Subcutaneous abdominal adipose tissue (tissue), 5 donors: Measurements from ENCODE around the gene NOB1.

Experiments
- H3K27ac ChIP-seq: one replicate; pipeline ENCODE4 v1.7.0; 2013; ENCODE audit warnings: low read depth, mild to moderate bottlenecking, inconsistent platforms, low read length, moderate library complexity
- H3K27me3 ChIP-seq, 5 donors: one replicate each; pipeline ENCODE4 v1.7.0; 2013; ENCODE audit warnings: low read length in 5 of 5, inconsistent platforms in 1 of 5; ENCODE audit not compliant: control insufficient read depth in 5 of 5, insufficient read depth in 4 of 5
- H3K36me3 ChIP-seq, 5 donors: one replicate each; pipeline ENCODE4 v1.7.0; 2013; ENCODE audit warnings: low read length in 5 of 5; ENCODE audit not compliant: control insufficient read depth in 5 of 5, insufficient read depth in 5 of 5
- H3K4me1 ChIP-seq, 5 donors: one replicate each; pipeline ENCODE4 v1.7.0; 2013; ENCODE audit warnings: low read length in 5 of 5, mild to moderate bottlenecking in 3 of 5, moderate library complexity in 1 of 5; ENCODE audit not compliant: control insufficient read depth in 5 of 5, insufficient read depth in 5 of 5
- H3K4me3 ChIP-seq, 5 donors: one replicate each; pipeline ENCODE4 v1.7.0; 2013; ENCODE audit warnings: low read length in 5 of 5, low read depth in 1 of 5
- H3K9ac ChIP-seq, 5 donors: one replicate each; pipeline ENCODE4 v1.7.0; 2013; ENCODE audit warnings: low read length in 5 of 5, mild to moderate bottlenecking in 4 of 5, moderate library complexity in 3 of 5
- H3K9me3 ChIP-seq, 5 donors: one replicate each; pipeline ENCODE4 v1.7.0; 2013; ENCODE audit warnings: low read length in 5 of 5; ENCODE audit not compliant: control insufficient read depth in 5 of 5
- donor health status: healthy.
- donor health status: healthy.
- donor health status: healthy.
- donor health status: healthy.
- donor health status: healthy.

NOB1 gene

GRCh38 chr16:69724981-69725479 lies 29.7 kb downstream of the NOB1 start:
- Histone ChIP-seq H3K4me1 (peaks cover 5 to 39% (median 36%) of the 10 kb centered on the region in 5 donors), H3K27me3 (no peaks in the 10 kb centered on the region), H3K27ac (peak overlapping the region; percentile 96), H3K9me3 (no peaks in the 10 kb centered on the region), H3K36me3 (peaks cover 0 to 5% (median 0%) of the 10 kb centered on the region in 5 donors), H3K9ac (peak overlapping the region in 3 of 5 donors; percentile 22 to 52 (median 44)), H3K4me3 (peak overlapping the region in 4 of 5 donors; percentile 73 to 82 (median 78))

- Histone ChIP-seq H3K27ac (peak overlapping the region; percentile 96), H3K4me1 (peaks cover 5 to 39% (median 36%) of the 10 kb centered on the region in 5 donors), H3K36me3 (peaks cover 0 to 7% (median 0%) of the 10 kb centered on the region in 5 donors), H3K9ac (peak overlapping the region in 2 of 5 donors; percentile 22 to 44), H3K9me3 (no peaks in the 10 kb centered on the region), H3K4me3 (peak overlapping the region in 2 of 5 donors; percentile 75 to 82), H3K27me3 (no peaks in the 10 kb centered on the region)
These were observed 30.3 kb downstream of the NOB1 start for GRCh38 chr16:69724414-69724873.

GRCh38 chr16:69721441-69721957 lies 33.2 kb downstream of the NOB1 start:
- Histone ChIP-seq H3K27ac (no peak overlapping the region), H3K9me3 (no peaks in the 10 kb centered on the region), H3K36me3 (peaks cover 3 to 28% (median 19%) of the 10 kb centered on the region in 5 donors), H3K27me3 (no peaks in the 10 kb centered on the region), H3K4me3 (no peak overlapping the region), H3K9ac (no peak overlapping the region), H3K4me1 (peaks cover 2 to 24% (median 22%) of the 10 kb centered on the region in 5 donors)

GRCh38 chr16:69720822-69721430 lies 33.8 kb downstream of the NOB1 start:
- Histone ChIP-seq H3K9ac (no peak overlapping the region), H3K36me3 (peaks cover 3 to 28% (median 20%) of the 10 kb centered on the region in 5 donors), H3K4me3 (no peak overlapping the region), H3K9me3 (no peaks in the 10 kb centered on the region), H3K27ac (no peak overlapping the region), H3K4me1 (peaks cover 2 to 18% (median 17%) of the 10 kb centered on the region in 5 donors), H3K27me3 (no peaks in the 10 kb centered on the region)

GRCh38 chr16:69718111-69718764 lies 36.5 kb downstream of the NOB1 start:
- no peak overlapping the region for H3K4me3 ChIP-seq
- H3K27me3 ChIP-seq: no peaks in the 10 kb centered on the region
- no peak overlapping the region for H3K9ac ChIP-seq
- H3K4me1 ChIP-seq: peaks cover 0 to 12% (median 0%) of the 10 kb centered on the region in 5 donors
- no peak overlapping the region for H3K27ac ChIP-seq
- no peaks in the 10 kb centered on the region for H3K9me3 ChIP-seq
- H3K36me3 ChIP-seq: peaks cover 3 to 45% (median 28%) of the 10 kb centered on the region in 5 donors

GRCh38 chr16:69717066-69717465 lies 37.7 kb downstream of the NOB1 start:
- H3K27me3 ChIP-seq: no peaks in the 10 kb centered on the region
- no peak overlapping the region for H3K9ac ChIP-seq
- peaks cover 3 to 57% (median 34%) of the 10 kb centered on the region in 5 donors for H3K36me3 ChIP-seq
- no peak overlapping the region for H3K4me3 ChIP-seq
- no peaks in the 10 kb centered on the region for H3K9me3 ChIP-seq
- H3K27ac ChIP-seq: no peak overlapping the region
- peaks cover 0 to 16% (median 0%) of the 10 kb centered on the region in 5 donors for H3K4me1 ChIP-seq

- Histone ChIP-seq H3K9ac (no peak overlapping the region), H3K9me3 (no peaks in the 10 kb centered on the region), H3K4me1 (peaks cover 0 to 17% (median 4%) of the 10 kb centered on the region in 5 donors), H3K27me3 (no peaks in the 10 kb centered on the region), H3K36me3 (peaks cover 3 to 58% (median 43%) of the 10 kb centered on the region in 5 donors), H3K27ac (no peak overlapping the region), H3K4me3 (no peak overlapping the region)
These were observed 41.7 kb downstream of the NOB1 start for GRCh38 chr16:69712914-69713581.

GRCh38 chr16:69712277-69712676 lies 42.4 kb downstream of the NOB1 start:
- Histone ChIP-seq H3K36me3 (peaks cover 3 to 50% (median 38%) of the 10 kb centered on the region in 5 donors), H3K4me1 (peaks cover 0 to 17% (median 4%) of the 10 kb centered on the region in 5 donors), H3K27me3 (no peaks in the 10 kb centered on the region), H3K4me3 (no peak overlapping the region), H3K27ac (peak overlapping the region; percentile 46), H3K9ac (no peak overlapping the region), H3K9me3 (no peaks in the 10 kb centered on the region)

- Histone ChIP-seq H3K36me3 (peaks cover 0 to 42% (median 34%) of the 10 kb centered on the region in 5 donors), H3K4me1 (peaks cover 0 to 20% (median 7%) of the 10 kb centered on the region in 5 donors), H3K9me3 (no peaks in the 10 kb centered on the region), H3K27ac (peak overlapping the region; percentile 46), H3K4me3 (no peak overlapping the region), H3K27me3 (no peaks in the 10 kb centered on the region), H3K9ac (peak overlapping the region in 1 of 5 donors; percentile 5)
These were observed 43.5 kb downstream of the NOB1 start for GRCh38 chr16:69711115-69711740.
